Caco-2 (cell line): ENCODE results near the gene PIWIL1. TPM values are rescaled to one million over a fixed set of nuclear protein-coding genes. Genes with fewer than 3 reads are reported as not detected.

Experiments
- BruUV-seq: library from RNA; stranded (reverse); fragments of 400-500 nt; replicated peaks from 2 replicates; lab custom pipeline; 2021; lab: Mats Ljungman, UMichigan
- CTCF ChIA-PET: fragments of 300-600 bp; sonication (Branson Sonifier 250); formaldehyde crosslinking; loops from one replicate; lab custom pipeline; 2022; ENCODE audit warnings: antibody characterized with exemption; lab: Charles Lee
- POLR2A ChIA-PET: fragments of 300-600 bp; sonication (Branson Sonifier 250); formaldehyde crosslinking; loops from one replicate; lab custom pipeline; 2022; ENCODE audit warnings: antibody characterized with exemption; lab: Charles Lee
- DNase-seq, 2 experiments: peaks; one replicate each; pipeline versions ENCODE4 v3.0.0 to v3.0.0-alpha.2; 2020 to 2022
- H3K27me3 ChIP-seq: replicated peaks from 2 replicates; pipeline ENCODE4 v1.6.0; 2011; ENCODE audit warnings: low read length; ENCODE audit not compliant: control insufficient read depth, insufficient read depth
- H3K36me3 ChIP-seq: 2 replicates; pipeline ENCODE4 v1.5.1; 2011; ENCODE audit warnings: low read length; ENCODE audit not compliant: control insufficient read depth, insufficient read depth
- H3K4me1 ChIP-seq: fragments of 250-450 bp; sonication (Bioruptor Pico); 2 replicates; pipeline ENCODE4 v1.5.1; 2020; ENCODE audit warnings: mild to moderate bottlenecking
- H3K4me3 ChIP-seq: 2 replicates; pipeline ENCODE4 v1.5.1; 2011; ENCODE audit warnings: low read depth, mild to moderate bottlenecking, control low read depth, low read length
- H3K9me3 ChIP-seq: fragments of 250-450 bp; sonication (Bioruptor Pico); 2 replicates; pipeline ENCODE4 v1.5.1; 2020; ENCODE audit warnings: mild to moderate bottlenecking, moderate library complexity
- H3K27ac Mint-ChIP-seq: one replicate; pipeline ENCODE4 v1.8.0; 2022; ENCODE audit warnings: mixed read lengths; ENCODE audit not compliant: unreplicated experiment
- H3K27me3 Mint-ChIP-seq: one replicate; pipeline ENCODE4 v1.8.0; 2022; ENCODE audit warnings: mixed read lengths; ENCODE audit not compliant: insufficient read depth, unreplicated experiment
- H3K36me3 Mint-ChIP-seq: one replicate; pipeline ENCODE4 v1.8.0; 2022; ENCODE audit warnings: mild to moderate bottlenecking, mixed read lengths; ENCODE audit not compliant: insufficient read depth, unreplicated experiment
- H3K4me1 Mint-ChIP-seq: one replicate; pipeline ENCODE4 v1.8.0; 2022; ENCODE audit warnings: low read depth, mixed read lengths; ENCODE audit not compliant: unreplicated experiment
- H3K4me3 Mint-ChIP-seq: one replicate; pipeline ENCODE4 v1.8.0; 2022; ENCODE audit warnings: mild to moderate bottlenecking, moderate library complexity, mixed read lengths; ENCODE audit not compliant: unreplicated experiment
- H3K9me3 Mint-ChIP-seq: one replicate; pipeline ENCODE4 v1.8.0; 2022; ENCODE audit warnings: mixed read lengths; ENCODE audit not compliant: unreplicated experiment
- CTCF ChIP-seq, 2 experiments: fragments of 200-600 bp in 1 of 2; IDR thresholded peaks; 1 replicate in 1 of 2; 2 replicates in 1 of 2; pipeline versions ENCODE4 v1.5.1 to v1.8.0; 2011 to 2022; ENCODE audit warnings: antibody characterized with exemption in 1 of 2, control low read depth in 1 of 2, inconsistent platforms in 1 of 2, low read depth in 1 of 2, low read length in 1 of 2, mild to moderate bottlenecking in 1 of 2, moderate library complexity in 1 of 2; ENCODE audit not compliant: insufficient read depth in 1 of 2, severe bottlenecking in 1 of 2, unreplicated experiment in 1 of 2
- intact Hi-C: fragments of 100-400 bp; cut with micrococcal nuclease; formaldehyde crosslinking; loops from one replicate; pipeline ENCODE4 v1.10.0; 2022; ENCODE audit not compliant: unreplicated experiment
- total RNA-seq: library from RNA; stranded (reverse); gene quantifications from 2 replicates; pipeline ENCODE4 v1.2.3, GENCODE V29; 2022

Gene PIWIL1
- total RNA-seq, 1 experiment from 2014 or later = 5.1 TPM

GRCh38 chr12:130362060-130362459 lies 24.4 kb downstream of the PIWIL1 start:
- H3K27ac Mint-ChIP-seq = no peak overlapping the region
- ChIA-PET POLR2A (no interaction called here), CTCF (no interaction called here)
- Histone ChIP-seq H3K27me3 (no peaks in the 10 kb centered on the region), H3K4me3 (no peak overlapping the region), H3K9me3 (no peaks in the 10 kb centered on the region), H3K4me1 (peaks cover 13% of the 10 kb centered on the region), H3K36me3 (no peaks in the 10 kb centered on the region)
- no peak overlapping the region for H3K4me3 Mint-ChIP-seq
- no TSS peak for BruUV-seq
- intact Hi-C loops = no loop called here
- TF ChIP-seq CTCF (IDR thresholded peaks at IDR 0.05; ENCODE audit: insufficient read depth in 1 of 2, low read depth in 1 of 2, low read length in 1 of 2, severe bottlenecking in 1 of 2, unreplicated experiment in 1 of 2) = no peak
- H3K9me3 Mint-ChIP-seq = no peaks in the 10 kb centered on the region
- no peaks in the 10 kb centered on the region for H3K36me3 Mint-ChIP-seq
- DNase-seq = no peak
- no peaks in the 10 kb centered on the region for H3K27me3 Mint-ChIP-seq
- H3K4me1 Mint-ChIP-seq = peaks cover 9% of the 10 kb centered on the region

DNA sequence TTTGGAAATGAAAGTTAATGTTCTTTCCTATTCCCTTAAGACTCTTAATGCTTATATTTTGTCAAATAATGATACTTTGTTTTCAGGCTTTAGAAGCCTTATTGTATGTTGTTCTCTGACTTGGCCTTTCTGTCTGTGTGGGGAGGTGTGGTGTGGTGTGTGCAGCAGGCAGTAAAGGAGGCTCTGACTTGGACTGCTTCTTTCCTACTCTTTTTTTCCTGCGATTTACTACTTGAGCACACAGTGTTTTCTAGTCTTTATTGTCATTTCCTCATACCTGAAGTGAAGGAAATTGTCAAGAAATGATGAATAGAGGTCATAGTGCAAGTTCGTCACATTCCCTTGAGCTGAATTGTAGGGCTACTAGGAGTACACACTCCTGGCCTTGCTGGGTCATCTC lies 26.9 kb downstream of the PIWIL1 start:
- no peaks in the 10 kb centered on the region for H3K27me3 ChIP-seq
- peak in 1 of 2 experiments; percentile 23 for DNase-seq
- no peaks in the 10 kb centered on the region for H3K9me3 Mint-ChIP-seq
- peaks cover 4% of the 10 kb centered on the region for H3K36me3 Mint-ChIP-seq
- intact Hi-C loops = no loop called here
- H3K36me3 ChIP-seq = no peaks in the 10 kb centered on the region
- H3K4me3 ChIP-seq = no peak overlapping the region
- H3K9me3 ChIP-seq = no peaks in the 10 kb centered on the region
- H3K4me1 Mint-ChIP-seq = peaks cover 9% of the 10 kb centered on the region
- no peak overlapping the region for H3K4me3 Mint-ChIP-seq
- POLR2A ChIA-PET = no interaction called here
- no TSS peak for BruUV-seq
- H3K4me1 ChIP-seq = peaks cover 13% of the 10 kb centered on the region
- TF ChIP-seq CTCF (IDR thresholded peaks at IDR 0.05; ENCODE audit: insufficient read depth in 1 of 2, low read depth in 1 of 2, low read length in 1 of 2, severe bottlenecking in 1 of 2, unreplicated experiment in 1 of 2) = no peak
- CTCF ChIA-PET = no interaction called here
- H3K27ac Mint-ChIP-seq = peak overlapping the region; percentile 29
- no peaks in the 10 kb centered on the region for H3K27me3 Mint-ChIP-seq

DNA sequence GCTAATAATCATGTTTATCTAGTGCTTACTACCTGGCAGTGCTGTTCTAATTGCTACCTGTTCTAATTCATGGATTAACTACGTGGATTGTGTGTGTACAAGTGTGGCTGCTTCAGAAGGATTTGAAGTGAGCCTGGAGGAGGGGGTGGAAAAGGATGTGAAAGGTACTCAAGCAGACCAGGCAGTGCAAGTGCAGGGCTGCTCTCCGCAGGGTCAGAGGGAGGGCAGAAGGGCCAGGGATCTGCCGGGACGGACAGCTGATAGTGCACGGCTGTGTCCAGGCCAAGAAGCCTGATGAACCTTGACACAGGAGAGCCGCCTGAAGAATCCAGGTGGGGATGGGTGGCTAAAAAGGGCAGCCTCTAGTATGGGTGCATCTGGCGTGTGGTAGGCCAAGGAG lies 28.5 kb downstream of the PIWIL1 start:
- Histone ChIP-seq H3K36me3 (no peaks in the 10 kb centered on the region), H3K9me3 (no peaks in the 10 kb centered on the region), H3K4me1 (peaks cover 13% of the 10 kb centered on the region), H3K27me3 (no peaks in the 10 kb centered on the region), H3K4me3 (no peak overlapping the region)
- ChIA-PET POLR2A (no interaction called here), CTCF (no interaction called here)
- no peak for TF ChIP-seq CTCF (IDR thresholded peaks at IDR 0.05; ENCODE audit: insufficient read depth in 1 of 2, low read depth in 1 of 2, low read length in 1 of 2, severe bottlenecking in 1 of 2, unreplicated experiment in 1 of 2)
- Mint-ChIP-seq H3K4me3 (no peak overlapping the region), H3K9me3 (no peaks in the 10 kb centered on the region), H3K27ac (peak overlapping the region; percentile 32), H3K27me3 (no peaks in the 10 kb centered on the region), H3K36me3 (peaks cover 4% of the 10 kb centered on the region), H3K4me1 (peaks cover 9% of the 10 kb centered on the region)
- BruUV-seq = no TSS peak
- intact Hi-C loops = no loop called here
- DNase-seq = no peak
